Measurements from ENCODE around the gene NOS1AP. TPM values are rescaled to one million over a fixed set of nuclear protein-coding genes. Genes with fewer than 3 reads are reported as not detected.

NOS1AP gene
- total RNA-seq, 1 experiment from 2014 or later: 2.4 TPM

GRCh38 chr1:162391790-162392563, 322.5 kb downstream of the NOS1AP start:
- peak; percentile 72 for DNase-seq (ENCODE audit: unreplicated experiment)
- Mint-ChIP-seq H3K4me3 (ENCODE audit: unreplicated experiment) (no peak overlapping the region), H3K36me3 (ENCODE audit: insufficient read depth, unreplicated experiment) (no peaks in the 10 kb centered on the region), H3K27me3 (ENCODE audit: insufficient read depth, unreplicated experiment) (peaks cover 13% of the 10 kb centered on the region), H3K9me3 (ENCODE audit: unreplicated experiment) (no peaks in the 10 kb centered on the region), H3K4me1 (ENCODE audit: insufficient read depth, unreplicated experiment) (peaks cover 37% of the 10 kb centered on the region), H3K27ac (ENCODE audit: low read depth, unreplicated experiment) (no peak overlapping the region)
- BruUV-seq (replicated peaks): no TSS peak
- ChIA-PET POLR2A (interaction anchor here (0.6 to 3.7 kb wide), 6 partner anchors 10 to 336 kb away, joined by 3 to 26 read pairs (median 3); partner anchors contain the start of gene C1orf226), CTCF (interaction anchor here (0.6 to 8.0 kb wide), 59 partner anchors 8 to 1598 kb away, joined by 3 to 171 read pairs (median 4); partner anchors contain the start of genes C1orf226, OLFML2B and SPATA46)
- TF ChIP-seq CTCF (IDR thresholded peaks at IDR 0.05; ENCODE audit: unreplicated experiment): peak; percentile 93
- intact Hi-C loops (cut with micrococcal nuclease): loop anchor here (1.0 to 10.0 kb wide), 6 partner anchors 35 to 597 kb away; no protein-coding TSS in a partner anchor

GRCh38 chr1:162396201-162396906, 326.9 kb downstream of the NOS1AP start:
- TF ChIP-seq CTCF (IDR thresholded peaks at IDR 0.05; ENCODE audit: unreplicated experiment): no peak
- no TSS peak for BruUV-seq (replicated peaks)
- DNase-seq (ENCODE audit: unreplicated experiment): no peak
- peaks cover 9% of the 10 kb centered on the region for H3K4me1 Mint-ChIP-seq (ENCODE audit: insufficient read depth, unreplicated experiment)
- POLR2A ChIA-PET: interaction anchor here (1.1 kb wide), 1 partner anchor 8 kb away, joined by 3 read pairs; no protein-coding TSS in a partner anchor
- H3K36me3 Mint-ChIP-seq (ENCODE audit: insufficient read depth, unreplicated experiment): no peaks in the 10 kb centered on the region
- H3K27me3 Mint-ChIP-seq (ENCODE audit: insufficient read depth, unreplicated experiment): peaks cover 40% of the 10 kb centered on the region
- H3K4me3 Mint-ChIP-seq (ENCODE audit: unreplicated experiment): no peak overlapping the region
- H3K9me3 Mint-ChIP-seq (ENCODE audit: unreplicated experiment): no peaks in the 10 kb centered on the region
- intact Hi-C loops (cut with micrococcal nuclease): loop anchor here (10.0 kb wide), 1 partner anchor 602 kb away; no protein-coding TSS in a partner anchor
- CTCF ChIA-PET: interaction anchor here (0.6 to 8.0 kb wide), 4 partner anchors 25 to 343 kb away, joined by 3 to 171 read pairs (median 6); no protein-coding TSS in a partner anchor
- no peak overlapping the region for H3K27ac Mint-ChIP-seq (ENCODE audit: low read depth, unreplicated experiment)

- peaks cover 40% of the 10 kb centered on the region for H3K27me3 Mint-ChIP-seq (ENCODE audit: insufficient read depth, unreplicated experiment)
- no peak overlapping the region for H3K27ac Mint-ChIP-seq (ENCODE audit: low read depth, unreplicated experiment)
- no TSS peak for BruUV-seq (replicated peaks)
- peaks cover 2% of the 10 kb centered on the region for H3K4me1 Mint-ChIP-seq (ENCODE audit: insufficient read depth, unreplicated experiment)
- no peaks in the 10 kb centered on the region for H3K36me3 Mint-ChIP-seq (ENCODE audit: insufficient read depth, unreplicated experiment)
- no peak for TF ChIP-seq CTCF (IDR thresholded peaks at IDR 0.05; ENCODE audit: unreplicated experiment)
- H3K9me3 Mint-ChIP-seq (ENCODE audit: unreplicated experiment): no peaks in the 10 kb centered on the region
- H3K4me3 Mint-ChIP-seq (ENCODE audit: unreplicated experiment): no peak overlapping the region
- DNase-seq (ENCODE audit: unreplicated experiment): peak; percentile 27
- intact Hi-C loops (cut with micrococcal nuclease): loop anchor here (10.0 kb wide), 1 partner anchor 602 kb away; no protein-coding TSS in a partner anchor
- CTCF ChIA-PET: interaction anchor here (1.2 to 2.4 kb wide), 2 partner anchors 11 to 341 kb away, joined by 4 to 8 read pairs; no protein-coding TSS in a partner anchor
- POLR2A ChIA-PET: no interaction called here
These were observed 327.6 kb downstream of the NOS1AP start for GRCh38 chr1:162397039-162397448.
